ENCODE data around the gene LSAMP.

DNA sequence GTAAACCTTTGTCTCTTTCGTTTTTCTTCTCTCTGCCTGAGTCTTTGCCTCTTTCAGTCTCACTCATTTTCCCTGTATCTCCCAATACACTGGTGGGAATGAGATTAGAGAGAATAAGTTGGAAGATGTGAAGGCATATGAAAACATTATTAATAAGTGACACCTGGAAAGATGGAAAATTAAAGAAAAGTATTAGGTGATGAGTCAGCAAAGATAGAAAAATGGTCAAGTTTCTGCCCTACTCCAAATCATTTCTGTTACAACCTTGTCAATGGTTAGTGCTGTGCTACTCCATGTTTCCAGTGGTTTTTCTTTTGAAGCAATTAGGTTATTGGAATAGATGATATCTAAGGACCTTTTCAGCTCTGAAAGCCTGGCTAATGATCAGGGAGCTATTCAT is 252.8 kb downstream of the LSAMP start:
- TF ChIP-seq, protein P1, sequence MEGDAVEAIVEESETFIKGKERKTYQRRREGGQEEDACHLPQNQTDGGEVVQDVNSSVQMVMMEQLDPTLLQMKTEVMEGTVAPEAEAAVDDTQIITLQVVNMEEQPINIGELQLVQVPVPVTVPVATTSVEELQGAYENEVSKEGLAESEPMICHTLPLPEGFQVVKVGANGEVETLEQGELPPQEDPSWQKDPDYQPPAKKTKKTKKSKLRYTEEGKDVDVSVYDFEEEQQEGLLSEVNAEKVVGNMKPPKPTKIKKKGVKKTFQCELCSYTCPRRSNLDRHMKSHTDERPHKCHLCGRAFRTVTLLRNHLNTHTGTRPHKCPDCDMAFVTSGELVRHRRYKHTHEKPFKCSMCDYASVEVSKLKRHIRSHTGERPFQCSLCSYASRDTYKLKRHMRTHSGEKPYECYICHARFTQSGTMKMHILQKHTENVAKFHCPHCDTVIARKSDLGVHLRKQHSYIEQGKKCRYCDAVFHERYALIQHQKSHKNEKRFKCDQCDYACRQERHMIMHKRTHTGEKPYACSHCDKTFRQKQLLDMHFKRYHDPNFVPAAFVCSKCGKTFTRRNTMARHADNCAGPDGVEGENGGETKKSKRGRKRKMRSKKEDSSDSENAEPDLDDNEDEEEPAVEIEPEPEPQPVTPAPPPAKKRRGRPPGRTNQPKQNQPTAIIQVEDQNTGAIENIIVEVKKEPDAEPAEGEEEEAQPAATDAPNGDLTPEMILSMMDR (conservative IDR thresholded peaks at IDR 0.05; ENCODE audit: low read depth, low read length), result no peak
- no peak for TF ChIP-seq EZH2 (IDR thresholded peaks at IDR 0.05; ENCODE audit: borderline replicate concordance, low read depth, low read length, poor library complexity, severe bottlenecking)

Data from A673 (cell line).